GM23248 (cell line): Measurements from ENCODE around the gene C2CD4D. TPM values are rescaled to one million over a fixed set of nuclear protein-coding genes. Genes with fewer than 3 reads are reported as not detected.

Source experiments
- DNase-seq: peaks from one replicate; pipeline ENCODE4 v3.0.0-alpha.2; 2015
- H2AFZ ChIP-seq: fragments of 200-600 bp; sonication (generic); 2 replicates; pipeline ENCODE4 v1.6.1; 2016; ENCODE audit warnings: antibody characterized with exemption
- H3F3A ChIP-seq: fragments of 200-600 bp; sonication (generic); 2 replicates; pipeline ENCODE4 v1.6.1; 2016; ENCODE audit warnings: mild to moderate bottlenecking, antibody characterized with exemption, mixed run types; ENCODE audit not compliant: insufficient read depth
- H3K27ac ChIP-seq: fragments of 200-600 bp; sonication (generic); 2 replicates; pipeline ENCODE4 v1.5.1; 2016; ENCODE audit warnings: mild to moderate bottlenecking
- H3K27me3 ChIP-seq: fragments of 200-600 bp; sonication (generic); replicated peaks from 2 replicates; pipeline ENCODE4 v1.6.1; 2016; ENCODE audit warnings: mild to moderate bottlenecking; ENCODE audit not compliant: insufficient read depth
- H3K36me3 ChIP-seq: fragments of 200-600 bp; sonication (generic); 2 replicates; pipeline ENCODE4 v1.6.1; 2016; ENCODE audit warnings: low read depth, mild to moderate bottlenecking
- H3K4me1 ChIP-seq: fragments of 200-600 bp; sonication (generic); 2 replicates; pipeline ENCODE4 v1.6.1; 2016; ENCODE audit warnings: mild to moderate bottlenecking; ENCODE audit not compliant: insufficient read depth
- H3K4me2 ChIP-seq: fragments of 200-600 bp; sonication (generic); one replicate; pipeline ENCODE4 v1.6.1; 2016; ENCODE audit warnings: mild to moderate bottlenecking; ENCODE audit not compliant: unreplicated experiment
- H3K4me3 ChIP-seq: fragments of 200-600 bp; sonication (generic); 2 replicates; pipeline ENCODE4 v1.5.1; 2016; ENCODE audit warnings: mild to moderate bottlenecking
- H3K79me2 ChIP-seq: fragments of 200-600 bp; sonication (generic); 2 replicates; pipeline ENCODE4 v1.6.1; 2016; ENCODE audit warnings: mild to moderate bottlenecking; ENCODE audit not compliant: insufficient read depth
- H3K9ac ChIP-seq: fragments of 200-600 bp; sonication (generic); 2 replicates; pipeline ENCODE4 v1.6.1; 2016; ENCODE audit warnings: mild to moderate bottlenecking
- H3K9me2 ChIP-seq: fragments of 200-600 bp; sonication (generic); 2 replicates; pipeline ENCODE4 v1.6.1; 2016; ENCODE audit warnings: mixed run types, mild to moderate bottlenecking, moderate library complexity; ENCODE audit not compliant: insufficient read depth
- H3K9me3 ChIP-seq: fragments of 200-600 bp; sonication (generic); one replicate; pipeline ENCODE4 v1.6.1; 2017; ENCODE audit warnings: low read depth
- H4K20me1 ChIP-seq: fragments of 200-600 bp; sonication (generic); 2 replicates; pipeline ENCODE4 v1.6.0; 2016; ENCODE audit not compliant: insufficient read depth
- EZH2 ChIP-seq: fragments of 200-600 bp; sonication (generic); IDR thresholded peaks from 2 replicates; pipeline ENCODE4 v1.6.1; 2018; ENCODE audit warnings: antibody characterized with exemption, mild to moderate bottlenecking; ENCODE audit not compliant: insufficient read depth, poor library complexity, severe bottlenecking
- EZH2phosphoT487 ChIP-seq: fragments of 200-600 bp; sonication (generic); IDR thresholded peaks from 2 replicates; pipeline ENCODE4 v1.6.1; 2018; ENCODE audit warnings: antibody characterized with exemption, moderate library complexity, mild to moderate bottlenecking, low read depth; ENCODE audit not compliant: insufficient read depth
- WGBS, 2 experiments: methylation state at CpG; one replicate each; pipeline ENCODE4 v1.1.6; 2015 to 2017; ENCODE audit warnings: low lambda C conversion rate in 2 of 2, low coverage in 1 of 2; ENCODE audit errors: missing lambda C conversion rate in 2 of 2; 5-methylcytosine and 5-hydroxymethylcytosine counted together
- in situ Hi-C: fragments of 300-500 bp; cut with MboI; formaldehyde crosslinking; loops from 2 replicates; pipeline ENCODE4 v1.15.0; 2020
- polyA plus RNA-seq: library from polyadenylated mRNA; unstranded; fragments of >200 nt; fragmentation: Nextera tagmentation; extraction: Ambion mirVana; gene quantifications from 2 replicates; pipeline ENCODE4 v1.2.1, GENCODE V29; 2016
- total RNA-seq: library from RNA; depleted of rRNA; stranded (reverse); fragments of >200 nt; shearing (Covaris generic); gene quantifications from 2 replicates; pipeline ENCODE4 v1.2.3, GENCODE V29; 2014

Gene C2CD4D
- total and polyA plus RNA-seq, 2 experiments from 2014 or later, result 0.16 TPM; not detected in 1

DNA sequence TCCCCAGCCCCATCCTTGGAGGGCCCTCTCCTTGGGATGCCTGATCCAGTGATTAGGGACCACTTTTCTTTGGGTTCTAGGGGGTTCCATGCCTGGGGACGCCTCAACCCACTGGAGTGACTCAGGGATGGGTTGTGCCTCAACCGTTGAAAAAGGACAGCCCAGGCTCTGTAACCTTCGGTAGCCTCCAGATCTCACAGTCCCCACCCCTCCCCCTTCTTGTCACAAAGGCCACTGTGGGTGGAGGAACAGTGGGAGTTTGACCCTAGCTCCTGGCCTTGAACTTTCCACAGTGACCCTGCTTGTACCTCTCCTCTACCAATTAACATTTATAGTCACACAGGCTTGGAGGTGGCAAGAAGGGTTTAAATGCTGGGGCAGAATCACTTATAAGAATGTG, 5.4 kb downstream of the C2CD4D start:
- no peaks in the 10 kb centered on the region for H3F3A ChIP-seq
- H3K4me1 ChIP-seq, result no peaks in the 10 kb centered on the region
- no peaks in the 10 kb centered on the region for H3K36me3 ChIP-seq
- no peaks in the 10 kb centered on the region for H4K20me1 ChIP-seq
- in situ Hi-C loops, result no loop called here
- DNase-seq, result no peak
- no peak overlapping the region for H3K4me3 ChIP-seq
- no peaks in the 10 kb centered on the region for H3K79me2 ChIP-seq
- H3K9me3 ChIP-seq, result no peaks in the 10 kb centered on the region
- no peak overlapping the region for H3K4me2 ChIP-seq
- no peak for TF ChIP-seq EZH2phosphoT487
- TF ChIP-seq EZH2, result no peak
- H2AFZ ChIP-seq, result no peak overlapping the region
- WGBS, 2 experiments, result 75 to 78% methylated on average over 3 of the region's 3 CpGs
- no peak overlapping the region for H3K9ac ChIP-seq
- H3K27me3 ChIP-seq, result peaks cover 7% of the 10 kb centered on the region
- no peak overlapping the region for H3K27ac ChIP-seq
- no peaks in the 10 kb centered on the region for H3K9me2 ChIP-seq

DNA sequence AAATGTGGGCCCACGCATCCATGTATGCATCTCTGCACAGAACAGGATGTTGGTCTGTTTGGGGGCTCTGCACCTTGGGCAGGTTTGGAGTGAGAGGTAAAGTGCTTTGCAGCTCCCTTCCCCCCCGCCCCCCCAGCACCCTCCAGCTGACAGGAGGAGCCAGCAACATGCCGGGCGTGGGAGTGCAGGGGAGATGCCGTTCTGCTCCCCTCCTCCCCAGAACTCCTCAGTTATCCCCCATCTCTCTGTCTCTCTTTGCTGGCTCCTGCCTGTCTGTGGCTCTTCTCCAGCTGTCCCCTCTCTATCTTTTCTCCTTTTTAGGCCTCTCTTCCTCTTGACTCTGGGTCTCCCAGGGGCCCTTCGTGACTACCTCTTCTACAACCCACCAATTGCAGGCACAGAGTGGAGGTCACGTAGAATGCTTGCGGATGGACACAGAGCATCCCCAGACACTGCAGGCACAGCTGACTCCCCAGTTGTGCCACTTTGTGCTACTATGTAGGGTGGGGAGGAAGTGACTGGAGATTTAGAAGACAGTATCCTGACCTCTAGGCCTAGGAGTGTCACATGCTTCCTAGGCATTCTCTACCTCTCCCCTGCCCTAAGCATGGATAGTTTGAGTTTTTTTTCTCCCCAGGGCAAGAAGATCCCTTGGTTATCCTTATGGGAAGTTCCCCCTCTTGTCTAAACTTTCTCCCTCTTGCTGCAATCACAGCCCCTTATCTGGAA, 6.3 kb downstream of the C2CD4D start:
- DNase-seq, result no peak
- H4K20me1 ChIP-seq, result no peaks in the 10 kb centered on the region
- no peak overlapping the region for H2AFZ ChIP-seq
- no peak overlapping the region for H3K27ac ChIP-seq
- H3K27me3 ChIP-seq, result no peaks in the 10 kb centered on the region; the same call in 1 of the 2 replicates
- H3K4me1 ChIP-seq, result no peaks in the 10 kb centered on the region
- H3K9me2 ChIP-seq, result no peaks in the 10 kb centered on the region
- no peaks in the 10 kb centered on the region for H3F3A ChIP-seq
- no peaks in the 10 kb centered on the region for H3K79me2 ChIP-seq
- TF ChIP-seq EZH2, result no peak
- TF ChIP-seq EZH2phosphoT487, result no peak
- H3K9me3 ChIP-seq, result no peaks in the 10 kb centered on the region
- H3K9ac ChIP-seq, result no peak overlapping the region
- WGBS, 2 experiments, result 78 to 96% methylated on average over 4 to 8 of the region's 8 CpGs
- H3K36me3 ChIP-seq, result no peaks in the 10 kb centered on the region
- no peak overlapping the region for H3K4me3 ChIP-seq
- in situ Hi-C loops, result no loop called here
- H3K4me2 ChIP-seq, result no peak overlapping the region

DNA sequence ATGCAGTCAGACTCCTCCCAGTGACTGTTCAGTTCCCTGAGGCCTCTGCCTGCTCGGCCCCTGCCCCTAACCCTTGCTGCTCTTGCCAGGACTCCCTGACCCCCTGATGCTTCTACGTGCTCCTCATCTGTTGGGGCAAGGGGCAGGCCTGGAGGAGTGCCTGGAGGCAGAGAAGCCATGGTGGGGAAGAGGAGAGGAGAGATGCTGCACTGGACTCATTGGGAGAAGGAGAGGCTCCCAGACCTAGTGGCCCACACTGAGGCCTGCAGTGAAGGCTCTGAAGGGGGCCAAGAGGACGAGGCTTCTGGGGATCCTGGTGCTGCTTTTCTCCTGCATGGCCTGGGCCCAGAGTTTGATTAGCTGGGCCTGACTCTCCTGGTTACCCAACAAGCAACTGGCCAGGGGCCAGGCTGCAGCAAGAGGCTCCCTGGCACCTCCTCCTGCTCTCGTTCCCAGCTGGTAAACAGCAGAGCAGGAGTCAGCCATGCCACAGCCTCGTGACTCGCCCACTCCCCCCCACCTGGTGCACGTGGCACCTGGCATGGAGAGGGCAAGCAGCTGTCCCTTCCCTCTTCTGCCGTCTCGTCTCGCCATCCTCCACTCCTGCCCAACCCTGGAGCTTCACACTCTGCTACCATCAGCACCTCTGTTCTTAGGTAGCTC, 7.2 kb downstream of the C2CD4D start:
- no peak for TF ChIP-seq EZH2
- no peak for TF ChIP-seq EZH2phosphoT487
- Histone ChIP-seq H3F3A (no peaks in the 10 kb centered on the region), H3K27me3 (no peaks in the 10 kb centered on the region; the same call in 1 of the 2 replicates), H2AFZ (no peak overlapping the region), H3K36me3 (no peaks in the 10 kb centered on the region), H3K4me1 (no peaks in the 10 kb centered on the region), H3K4me3 (no peak overlapping the region), H3K79me2 (no peaks in the 10 kb centered on the region), H3K4me2 (no peak overlapping the region), H3K9me3 (no peaks in the 10 kb centered on the region), H3K9me2 (no peaks in the 10 kb centered on the region), H4K20me1 (no peaks in the 10 kb centered on the region), H3K27ac (no peak overlapping the region), H3K9ac (no peak overlapping the region)
- 29% methylated on average over 10 of the region's 10 CpGs for WGBS, 2 experiments
- peak; percentile 88 for DNase-seq
- in situ Hi-C loops, result no loop called here

DNA sequence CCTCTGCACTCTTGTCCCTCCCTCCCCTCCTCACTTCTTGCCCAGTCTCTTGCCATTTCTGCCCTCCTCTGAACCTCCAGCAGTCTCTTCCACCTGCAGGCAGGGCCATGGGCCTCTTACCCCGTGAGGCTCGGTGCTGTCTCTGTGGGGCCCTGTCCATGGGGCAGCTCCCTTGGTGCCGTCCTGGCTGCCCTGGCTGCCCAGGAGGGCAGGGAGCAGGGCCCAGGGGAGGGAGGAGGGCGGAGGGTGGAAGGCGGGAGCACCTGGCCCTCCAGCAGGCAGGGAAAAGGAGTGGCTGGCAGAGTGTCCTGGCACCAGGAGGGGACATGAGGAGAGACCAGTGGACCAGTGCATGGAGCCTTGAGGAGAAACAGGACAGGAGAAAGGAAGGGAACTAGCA, 8.0 kb downstream of the C2CD4D start, which contains the start of gene RORC:
RORC (minus strand) TSS at position 198 of the 400 bp plus-strand sequence; CDS start at position 160, 38 bp downstream.
- Histone ChIP-seq H3K4me3 (no peak within 1 kb of the TSS), H4K20me1 (no peaks in the 10 kb centered on the region), H3K27ac (no peak within 1 kb of the TSS), H2AFZ (no peak within 1 kb of the TSS), H3K9me2 (no peaks in the 10 kb centered on the region), H3K27me3 (no peaks in the 10 kb centered on the region), H3K4me2 (no peak within 1 kb of the TSS), H3K9me3 (no peaks in the 10 kb centered on the region), H3K79me2 (no peaks in the 10 kb centered on the region), H3K36me3 (no peaks in the 10 kb centered on the region), H3K4me1 (no peaks in the 10 kb centered on the region), H3K9ac (no peak within 1 kb of the TSS), H3F3A (no peaks in the 10 kb centered on the region)
- in situ Hi-C loops, result no loop called here
- no peak for TF ChIP-seq EZH2phosphoT487
- no peak for TF ChIP-seq EZH2
- WGBS, 2 experiments, result 86 to 89% methylated on average over 3 to 5 of the region's 5 CpGs
- DNase-seq, result no peak
